ENCODE results near the gene POLR2F. TPM values are rescaled to one million over a fixed set of nuclear protein-coding genes. Genes with fewer than 3 reads are reported as not detected.

The POLR2F gene
- total RNA-seq, 1 experiment from 2014 or later, result 107 TPM

GRCh38 chr22:37995460-37995859, 42.0 kb downstream of the POLR2F start:
- no peak overlapping the region for H3K4me2 ChIP-seq (ENCODE audit: low read length)
- H3K9ac ChIP-seq (ENCODE audit: low read length), result no peak overlapping the region
- ChIA-PET POLR2A (no interaction called here), RAD21 (ENCODE audit: low non-redundant PET in 1 of 2, low total read pairs in 2 of 2, uncharacterized antibody in 2 of 2, unreplicated experiment in 2 of 2) (no interaction called here), CTCF (interaction anchor here (0.6 kb wide), 1 partner anchor 108 kb away, joined by 3 read pairs; no protein-coding TSS in a partner anchor)
- no peak overlapping the region for H3K4me3 ChIP-seq (replicated peaks in 1 of 2; ENCODE audit: low read depth in 1 of 2, low read length in 2 of 2)
- BruUV-seq (replicated peaks), result no TSS peak
- H3K36me3 ChIP-seq (ENCODE audit: control insufficient read depth in 1 of 2, insufficient read depth in 2 of 2, low read length in 2 of 2), result no peaks in the 10 kb centered on the region
- H3K27me3 ChIP-seq (ENCODE audit: insufficient read depth, low read length), result no peaks in the 10 kb centered on the region
- intact Hi-C loops (cut with micrococcal nuclease), result no loop called here
- H3K79me2 ChIP-seq (ENCODE audit: insufficient read depth, low read length), result no peaks in the 10 kb centered on the region
- H3K4me1 ChIP-seq (ENCODE audit: control insufficient read depth in 1 of 2, insufficient read depth in 2 of 2, low read length in 2 of 2), result peaks cover 17 to 38% of the 10 kb centered on the region in 2 experiments
- H3K27ac ChIP-seq (ENCODE audit: low read depth, low read length), result no peak overlapping the region
- H3K9me2 ChIP-seq (ENCODE audit: insufficient read depth), result no peaks in the 10 kb centered on the region
- no peaks in the 10 kb centered on the region for H3K9me3 ChIP-seq (ENCODE audit: control insufficient read depth in 1 of 2, insufficient read depth in 1 of 2, low read depth in 1 of 2, low read length in 2 of 2)
- ATAC-seq (no peak), DNase-seq (ENCODE audit: low read depth, low spot score) (no peak)
- H2AFZ ChIP-seq (ENCODE audit: low read depth, low read length, poor library complexity, severe bottlenecking), result no peak overlapping the region
- no peaks in the 10 kb centered on the region for H4K20me1 ChIP-seq (ENCODE audit: insufficient read depth)
- no peak for TF ChIP-seq CEBPB (IDR thresholded peaks at IDR 0.05; ENCODE audit: low read depth)
- no peak for TF ChIP-seq POLR2AphosphoS5 (IDR thresholded peaks at IDR 0.05; ENCODE audit: low read depth, low read length)

DNA sequence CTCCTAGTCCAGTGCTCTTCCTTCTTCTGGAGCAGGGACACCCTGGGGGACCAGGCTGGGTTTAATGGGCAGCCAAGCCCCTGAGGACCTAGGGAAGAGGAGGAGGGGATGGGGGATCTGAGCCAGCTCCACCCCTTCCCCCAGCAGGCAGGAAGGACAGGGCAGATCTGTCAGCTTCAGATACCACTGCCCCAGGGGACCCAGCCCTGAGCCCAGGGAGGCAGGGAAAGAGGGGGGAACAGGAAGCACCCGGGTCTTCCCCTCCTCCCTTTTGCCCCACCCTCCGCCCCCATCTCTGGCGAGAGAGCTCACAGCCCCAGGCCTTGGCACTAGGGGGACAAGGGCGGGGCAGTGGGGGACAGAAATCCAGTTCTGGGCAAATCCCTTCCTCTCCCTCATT, 42.6 kb downstream of the POLR2F start:
- Histone ChIP-seq H3K9ac (ENCODE audit: low read length) (no peak overlapping the region), H3K9me3 (ENCODE audit: control insufficient read depth in 1 of 2, insufficient read depth in 1 of 2, low read depth in 1 of 2, low read length in 2 of 2) (no peaks in the 10 kb centered on the region), H3K36me3 (ENCODE audit: control insufficient read depth in 1 of 2, insufficient read depth in 2 of 2, low read length in 2 of 2) (no peaks in the 10 kb centered on the region), H3K27ac (ENCODE audit: low read depth, low read length) (no peak overlapping the region), H2AFZ (ENCODE audit: low read depth, low read length, poor library complexity, severe bottlenecking) (no peak overlapping the region), H3K4me3 (replicated peaks in 1 of 2; ENCODE audit: low read depth in 1 of 2, low read length in 2 of 2) (no peak overlapping the region), H3K4me1 (ENCODE audit: control insufficient read depth in 1 of 2, insufficient read depth in 2 of 2, low read length in 2 of 2) (peaks cover 20 to 43% of the 10 kb centered on the region in 2 experiments), H3K27me3 (ENCODE audit: insufficient read depth, low read length) (no peaks in the 10 kb centered on the region), H3K9me2 (ENCODE audit: insufficient read depth) (no peaks in the 10 kb centered on the region), H4K20me1 (ENCODE audit: insufficient read depth) (no peaks in the 10 kb centered on the region), H3K79me2 (ENCODE audit: insufficient read depth, low read length) (no peaks in the 10 kb centered on the region), H3K4me2 (ENCODE audit: low read length) (peak overlapping the region; percentile 12; the same call in 1 of the 2 replicates)
- POLR2A ChIA-PET, result no interaction called here
- BruUV-seq (replicated peaks), result no TSS peak
- CTCF ChIA-PET, result interaction anchor here (0.6 kb wide), 1 partner anchor 108 kb away, joined by 3 read pairs; no protein-coding TSS in a partner anchor
- DNase-seq (ENCODE audit: low read depth, low spot score) (no peak), ATAC-seq (no peak)
- TF ChIP-seq SIN3A (IDR thresholded peaks at IDR 0.05; ENCODE audit: low read depth), result no peak
- no peak for TF ChIP-seq CTCF (IDR thresholded peaks at IDR 0.05 in 2 of 3, conservative IDR thresholded peaks at IDR 0.05 in 1 of 3; ENCODE audit: borderline replicate concordance in 1 of 3, insufficient read depth in 1 of 3, low read depth in 2 of 3, low read length in 2 of 3)
- TF ChIP-seq ZFX (IDR thresholded peaks at IDR 0.05), result no peak
- no peak for TF ChIP-seq ELF1 (IDR thresholded peaks at IDR 0.05; ENCODE audit: borderline replicate concordance, low read depth)
- no peak for TF ChIP-seq SRF (IDR thresholded peaks at IDR 0.05; ENCODE audit: low read depth)
- TF ChIP-seq EZH2 (IDR thresholded peaks at IDR 0.05), result no peak
- TF ChIP-seq POLR2AphosphoS5 (IDR thresholded peaks at IDR 0.05; ENCODE audit: low read depth, low read length), result no peak
- no peak for TF ChIP-seq RAD21 (IDR thresholded peaks at IDR 0.05; ENCODE audit: low read depth)
- no peak for TF ChIP-seq JUND (IDR thresholded peaks at IDR 0.05)
- TF ChIP-seq YY1 (IDR thresholded peaks at IDR 0.05; ENCODE audit: extremely low read depth, insufficient replicate concordance, low read depth, low read length), result no peak
- no peak for TF ChIP-seq ZNF274 (IDR thresholded peaks at IDR 0.05; ENCODE audit: low read depth, low read length)
- intact Hi-C loops (cut with micrococcal nuclease), result no loop called here
- RAD21 ChIA-PET (ENCODE audit: low non-redundant PET in 1 of 2, low total read pairs in 2 of 2, uncharacterized antibody in 2 of 2, unreplicated experiment in 2 of 2), result no interaction called here
